Neural cell (in vitro differentiated cells): ENCODE measurements around the gene ABCC8.

Experiments
- EP300 ChIP-seq: fragments of 450-650 bp; conservative IDR thresholded peaks from 2 replicates; pipeline ENCODE4 v1.6.1; 2014; ENCODE audit warnings: antibody characterized with exemption, mild to moderate bottlenecking, moderate library complexity; ENCODE audit not compliant: poor library complexity, severe bottlenecking
- EZH2 ChIP-seq: fragments of 200-600, 300-800 bp; shearing (Covaris generic), sonication (generic); IDR thresholded peaks from 2 replicates; pipeline ENCODE4 v1.6.1; 2014; ENCODE audit warnings: antibody characterized with exemption, low read length, borderline replicate concordance, mild to moderate bottlenecking; ENCODE audit not compliant: insufficient read depth, poor library complexity, severe bottlenecking
- MXI1 ChIP-seq: fragments of 450-650 bp; conservative IDR thresholded peaks from 2 replicates; pipeline ENCODE4 v1.6.1; 2014; ENCODE audit warnings: antibody characterized with exemption, mild to moderate bottlenecking; ENCODE audit not compliant: poor library complexity, severe bottlenecking
- POLR2AphosphoS5 ChIP-seq: IDR thresholded peaks from 2 replicates; pipeline ENCODE4 v1.6.1; 2012
- RAD21 ChIP-seq: fragments of 450-650 bp; conservative IDR thresholded peaks from 2 replicates; pipeline ENCODE4 v1.6.1; 2014; ENCODE audit warnings: antibody characterized with exemption, mild to moderate bottlenecking, moderate library complexity
- TF ChIP-seq, protein P1 (sequence below): fragments of 450-650 bp; IDR thresholded peaks from 2 replicates; pipeline ENCODE4 v1.5.1; 2014; ENCODE audit warnings: antibody characterized with exemption, mild to moderate bottlenecking, moderate library complexity; ENCODE audit not compliant: poor library complexity, severe bottlenecking
- TF ChIP-seq, protein P2 (sequence below): IDR thresholded peaks from 2 replicates; pipeline ENCODE4 v1.6.1; 2012; ENCODE audit warnings: borderline replicate concordance

DNA sequence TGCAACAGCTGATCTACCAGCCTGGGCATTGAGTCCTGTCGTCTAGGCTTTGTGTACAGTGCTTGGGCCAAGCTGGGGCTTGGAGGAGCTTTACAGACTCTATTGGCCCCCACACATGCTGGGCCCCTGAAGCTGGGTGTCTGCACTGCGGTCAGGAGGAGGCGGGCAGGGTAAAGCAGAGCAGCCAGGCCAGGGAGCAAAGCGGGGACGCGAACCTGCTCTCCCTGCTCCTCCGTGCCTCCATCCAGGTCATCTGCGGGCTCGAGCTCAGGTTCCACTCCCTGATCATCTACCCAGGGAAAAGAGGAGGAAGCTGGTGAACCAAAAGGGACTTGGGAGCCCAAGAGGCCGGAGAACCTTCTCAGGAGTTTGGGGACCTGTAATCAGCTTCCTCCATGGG is 40.5 kb upstream of the ABCC8 start:
- TF ChIP-seq, protein P1, sequence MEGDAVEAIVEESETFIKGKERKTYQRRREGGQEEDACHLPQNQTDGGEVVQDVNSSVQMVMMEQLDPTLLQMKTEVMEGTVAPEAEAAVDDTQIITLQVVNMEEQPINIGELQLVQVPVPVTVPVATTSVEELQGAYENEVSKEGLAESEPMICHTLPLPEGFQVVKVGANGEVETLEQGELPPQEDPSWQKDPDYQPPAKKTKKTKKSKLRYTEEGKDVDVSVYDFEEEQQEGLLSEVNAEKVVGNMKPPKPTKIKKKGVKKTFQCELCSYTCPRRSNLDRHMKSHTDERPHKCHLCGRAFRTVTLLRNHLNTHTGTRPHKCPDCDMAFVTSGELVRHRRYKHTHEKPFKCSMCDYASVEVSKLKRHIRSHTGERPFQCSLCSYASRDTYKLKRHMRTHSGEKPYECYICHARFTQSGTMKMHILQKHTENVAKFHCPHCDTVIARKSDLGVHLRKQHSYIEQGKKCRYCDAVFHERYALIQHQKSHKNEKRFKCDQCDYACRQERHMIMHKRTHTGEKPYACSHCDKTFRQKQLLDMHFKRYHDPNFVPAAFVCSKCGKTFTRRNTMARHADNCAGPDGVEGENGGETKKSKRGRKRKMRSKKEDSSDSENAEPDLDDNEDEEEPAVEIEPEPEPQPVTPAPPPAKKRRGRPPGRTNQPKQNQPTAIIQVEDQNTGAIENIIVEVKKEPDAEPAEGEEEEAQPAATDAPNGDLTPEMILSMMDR = no peak
- TF ChIP-seq, protein P2, sequence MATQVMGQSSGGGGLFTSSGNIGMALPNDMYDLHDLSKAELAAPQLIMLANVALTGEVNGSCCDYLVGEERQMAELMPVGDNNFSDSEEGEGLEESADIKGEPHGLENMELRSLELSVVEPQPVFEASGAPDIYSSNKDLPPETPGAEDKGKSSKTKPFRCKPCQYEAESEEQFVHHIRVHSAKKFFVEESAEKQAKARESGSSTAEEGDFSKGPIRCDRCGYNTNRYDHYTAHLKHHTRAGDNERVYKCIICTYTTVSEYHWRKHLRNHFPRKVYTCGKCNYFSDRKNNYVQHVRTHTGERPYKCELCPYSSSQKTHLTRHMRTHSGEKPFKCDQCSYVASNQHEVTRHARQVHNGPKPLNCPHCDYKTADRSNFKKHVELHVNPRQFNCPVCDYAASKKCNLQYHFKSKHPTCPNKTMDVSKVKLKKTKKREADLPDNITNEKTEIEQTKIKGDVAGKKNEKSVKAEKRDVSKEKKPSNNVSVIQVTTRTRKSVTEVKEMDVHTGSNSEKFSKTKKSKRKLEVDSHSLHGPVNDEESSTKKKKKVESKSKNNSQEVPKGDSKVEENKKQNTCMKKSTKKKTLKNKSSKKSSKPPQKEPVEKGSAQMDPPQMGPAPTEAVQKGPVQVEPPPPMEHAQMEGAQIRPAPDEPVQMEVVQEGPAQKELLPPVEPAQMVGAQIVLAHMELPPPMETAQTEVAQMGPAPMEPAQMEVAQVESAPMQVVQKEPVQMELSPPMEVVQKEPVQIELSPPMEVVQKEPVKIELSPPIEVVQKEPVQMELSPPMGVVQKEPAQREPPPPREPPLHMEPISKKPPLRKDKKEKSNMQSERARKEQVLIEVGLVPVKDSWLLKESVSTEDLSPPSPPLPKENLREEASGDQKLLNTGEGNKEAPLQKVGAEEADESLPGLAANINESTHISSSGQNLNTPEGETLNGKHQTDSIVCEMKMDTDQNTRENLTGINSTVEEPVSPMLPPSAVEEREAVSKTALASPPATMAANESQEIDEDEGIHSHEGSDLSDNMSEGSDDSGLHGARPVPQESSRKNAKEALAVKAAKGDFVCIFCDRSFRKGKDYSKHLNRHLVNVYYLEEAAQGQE = no peak
- no peak for TF ChIP-seq EZH2
- TF ChIP-seq POLR2AphosphoS5 = no peak
- no peak for TF ChIP-seq EP300
- TF ChIP-seq RAD21 = no peak
- TF ChIP-seq MXI1 = no peak
